HG03175 (cell line): ENCODE data around the gene MYDGF.
A peak's percentile ranks its signal among the peaks of the same experiment; 100 is the strongest.
"Not testable (repeated sequence)": the region's sequence is repeated elsewhere in the genome, so short reads cannot be mapped to it uniquely, and the experiment has no call there.

Experiments used
- ATAC-seq: cut with Tn5 transposase; IDR thresholded peaks from one replicate; pipeline ENCODE4 v1.9.1; 2021; ENCODE audit warnings: mild to moderate bottlenecking, moderate library complexity; ENCODE audit not compliant: unreplicated experiment

The MYDGF gene

GRCh38 chr19:4669723-4670480 lies at the start of gene MYDGF:
TSS of gene MYDGF (minus strand) at chr19:4670342. CDS start at chr19:4670334, 8 bp downstream.
- peak; percentile 93 for ATAC-seq

- no peak for ATAC-seq
Observed at GRCh38 chr19:4719499-4719866, 49.3 kb upstream of the MYDGF start.

- ATAC-seq, result no peak
Observed at GRCh38 chr19:4717966-4718701, 48.0 kb upstream of the MYDGF start.

GRCh38 chr19:4717191-4717965 lies 47.2 kb upstream of the MYDGF start:
- no peak for ATAC-seq

GRCh38 chr19:4715529-4716221 lies 45.5 kb upstream of the MYDGF start:
- no peak for ATAC-seq

- not testable (repeated sequence) for ATAC-seq
Observed at GRCh38 chr19:4715178-4715528, 45.0 kb upstream of the MYDGF start.

- ATAC-seq, result no peak
Observed at GRCh38 chr19:4714016-4714415, 43.9 kb upstream of the MYDGF start.

- ATAC-seq, result no peak
Observed at GRCh38 chr19:4713384-4713951, 43.3 kb upstream of the MYDGF start.

GRCh38 chr19:4712771-4713170 lies 42.6 kb upstream of the MYDGF start:
- ATAC-seq, result no peak

GRCh38 chr19:4711211-4711610 lies 41.1 kb upstream of the MYDGF start:
- no peak for ATAC-seq

GRCh38 chr19:4710281-4710600 lies 40.1 kb upstream of the MYDGF start:
- ATAC-seq, result no peak

- ATAC-seq, result peak; percentile 43
Observed at GRCh38 chr19:4709440-4710280, 39.5 kb upstream of the MYDGF start.

- no peak for ATAC-seq
Observed at GRCh38 chr19:4707956-4708650, 38.0 kb upstream of the MYDGF start.

GRCh38 chr19:4707322-4707721 lies 37.2 kb upstream of the MYDGF start:
- ATAC-seq, result no peak

GRCh38 chr19:4705413-4706131 lies 35.4 kb upstream of the MYDGF start:
- ATAC-seq, result no peak

GRCh38 chr19:4704317-4704673 lies 34.2 kb upstream of the MYDGF start:
- ATAC-seq, result no peak

GRCh38 chr19:4703671-4704316 lies 33.7 kb upstream of the MYDGF start:
- no peak for ATAC-seq

- no peak for ATAC-seq
Observed at GRCh38 chr19:4702764-4703163, 32.6 kb upstream of the MYDGF start.
